ENCODE measurements around the gene CD4.
"Not testable (repeated sequence)": the region's sequence is repeated elsewhere in the genome, so short reads cannot be mapped to it uniquely, and the experiment has no call there.

Gene CD4

GRCh38 chr12:6869049-6870021 lies 80.0 kb downstream of the CD4 start:
- DNase-seq (ENCODE audit: low spot score) = peak; percentile 84

- not testable (repeated sequence) for DNase-seq (ENCODE audit: low spot score)
Observed at GRCh38 chr12:6870304-6870703, 81.0 kb downstream of the CD4 start.

Data from kidney tubule cell (primary cell).